Measurements from ENCODE around the gene FCHO2. TPM values are rescaled to one million over a fixed set of nuclear protein-coding genes. Genes with fewer than 3 reads are reported as not detected.

FCHO2 gene
- total RNA-seq, 1 experiment from 2014 or later, result 20.6 TPM

DNA sequence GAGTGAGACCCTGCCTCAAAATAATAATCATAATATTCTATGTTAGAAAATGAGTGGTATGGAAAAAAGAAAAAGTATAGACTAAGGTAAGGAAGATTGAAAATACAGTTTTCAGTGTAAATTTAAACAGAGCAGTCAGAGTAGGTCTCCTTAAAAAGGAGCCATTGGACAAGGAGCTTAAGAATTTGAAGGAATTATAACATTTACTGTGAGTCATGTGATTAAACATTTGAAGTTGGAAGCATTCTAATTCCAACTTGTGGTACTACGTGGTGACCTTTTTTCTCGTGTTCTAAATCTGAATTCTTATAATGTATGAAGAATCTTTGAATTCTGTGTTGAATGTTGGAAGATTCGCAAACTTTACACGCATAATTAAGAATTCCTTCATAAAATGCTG lies 125.3 kb downstream of the FCHO2 start:
- CTCF ChIA-PET, result no interaction called here
- no TSS peak for BruUV-seq (replicated peaks)
- POLR2A ChIA-PET, result no interaction called here
- Histone ChIP-seq H3K27me3 (replicated peaks; ENCODE audit: control insufficient read depth, insufficient read depth, low read length) (no peaks in the 10 kb centered on the region), H3K9me3 (no peaks in the 10 kb centered on the region), H3K4me1 (no peaks in the 10 kb centered on the region), H3K4me3 (ENCODE audit: low read depth, low read length) (no peak overlapping the region), H3K36me3 (ENCODE audit: control insufficient read depth, insufficient read depth, low read length) (0 out of 2 replicates have a peak, but pooled peaks cover 1% of the 10 kb centered on the region)
- Mint-ChIP-seq H3K27me3 (ENCODE audit: insufficient read depth, unreplicated experiment) (no peaks in the 10 kb centered on the region), H3K27ac (ENCODE audit: unreplicated experiment) (no peak overlapping the region), H3K4me1 (ENCODE audit: low read depth, unreplicated experiment) (no peaks in the 10 kb centered on the region), H3K9me3 (ENCODE audit: unreplicated experiment) (no peaks in the 10 kb centered on the region), H3K36me3 (ENCODE audit: insufficient read depth, unreplicated experiment) (peaks cover 14% of the 10 kb centered on the region), H3K4me3 (ENCODE audit: unreplicated experiment) (no peak overlapping the region)
- DNase-seq, result no peak
- TF ChIP-seq, protein P1, sequence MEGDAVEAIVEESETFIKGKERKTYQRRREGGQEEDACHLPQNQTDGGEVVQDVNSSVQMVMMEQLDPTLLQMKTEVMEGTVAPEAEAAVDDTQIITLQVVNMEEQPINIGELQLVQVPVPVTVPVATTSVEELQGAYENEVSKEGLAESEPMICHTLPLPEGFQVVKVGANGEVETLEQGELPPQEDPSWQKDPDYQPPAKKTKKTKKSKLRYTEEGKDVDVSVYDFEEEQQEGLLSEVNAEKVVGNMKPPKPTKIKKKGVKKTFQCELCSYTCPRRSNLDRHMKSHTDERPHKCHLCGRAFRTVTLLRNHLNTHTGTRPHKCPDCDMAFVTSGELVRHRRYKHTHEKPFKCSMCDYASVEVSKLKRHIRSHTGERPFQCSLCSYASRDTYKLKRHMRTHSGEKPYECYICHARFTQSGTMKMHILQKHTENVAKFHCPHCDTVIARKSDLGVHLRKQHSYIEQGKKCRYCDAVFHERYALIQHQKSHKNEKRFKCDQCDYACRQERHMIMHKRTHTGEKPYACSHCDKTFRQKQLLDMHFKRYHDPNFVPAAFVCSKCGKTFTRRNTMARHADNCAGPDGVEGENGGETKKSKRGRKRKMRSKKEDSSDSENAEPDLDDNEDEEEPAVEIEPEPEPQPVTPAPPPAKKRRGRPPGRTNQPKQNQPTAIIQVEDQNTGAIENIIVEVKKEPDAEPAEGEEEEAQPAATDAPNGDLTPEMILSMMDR (IDR thresholded peaks at IDR 0.05; ENCODE audit: insufficient read depth in 1 of 2, low read depth in 1 of 2, low read length in 1 of 2, severe bottlenecking in 1 of 2, unreplicated experiment in 1 of 2), result no peak
- intact Hi-C loops (cut with micrococcal nuclease; ENCODE audit: unreplicated experiment), result loop anchor here (5.0 kb wide), 2 partner anchors 124 to 136 kb away; partner anchors contain the start of gene FCHO2

DNA sequence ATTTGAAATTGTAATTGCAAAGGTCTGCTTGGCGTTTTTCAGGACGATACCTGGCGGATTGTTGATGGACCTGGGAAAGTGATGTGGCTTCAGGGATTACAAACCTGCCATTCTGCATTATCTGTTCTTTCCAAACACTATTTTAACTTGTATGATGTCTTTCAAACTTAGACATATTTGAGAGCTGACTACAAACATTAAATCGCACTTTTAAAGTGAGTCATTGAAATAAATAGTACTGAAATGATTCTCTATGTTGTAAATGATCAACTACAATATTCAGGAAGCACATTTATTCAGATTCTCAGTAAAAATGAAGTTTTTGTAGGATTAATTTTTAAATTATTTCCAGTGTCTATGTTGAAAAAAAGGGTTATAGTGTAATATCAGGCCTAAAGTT lies 132.2 kb downstream of the FCHO2 start:
- CTCF ChIA-PET, result no interaction called here
- POLR2A ChIA-PET, result interaction anchor here (0.7 kb wide), 1 partner anchor 134 kb away, joined by 3 read pairs; no protein-coding TSS in a partner anchor
- no TSS peak for BruUV-seq (replicated peaks)
- Histone ChIP-seq H3K9me3 (no peaks in the 10 kb centered on the region), H3K4me3 (ENCODE audit: low read depth, low read length) (no peak overlapping the region), H3K36me3 (ENCODE audit: control insufficient read depth, insufficient read depth, low read length) (no peaks in the 10 kb centered on the region), H3K27me3 (replicated peaks; ENCODE audit: control insufficient read depth, insufficient read depth, low read length) (no peaks in the 10 kb centered on the region), H3K4me1 (no peaks in the 10 kb centered on the region)
- TF ChIP-seq, protein P1 (IDR thresholded peaks at IDR 0.05; ENCODE audit: insufficient read depth in 1 of 2, low read depth in 1 of 2, low read length in 1 of 2, severe bottlenecking in 1 of 2, unreplicated experiment in 1 of 2), result no peak
- Mint-ChIP-seq H3K9me3 (ENCODE audit: unreplicated experiment) (no peaks in the 10 kb centered on the region), H3K27me3 (ENCODE audit: insufficient read depth, unreplicated experiment) (no peaks in the 10 kb centered on the region), H3K36me3 (ENCODE audit: insufficient read depth, unreplicated experiment) (peaks cover 7% of the 10 kb centered on the region), H3K4me3 (ENCODE audit: unreplicated experiment) (no peak overlapping the region), H3K27ac (ENCODE audit: unreplicated experiment) (no peak overlapping the region), H3K4me1 (ENCODE audit: low read depth, unreplicated experiment) (no peaks in the 10 kb centered on the region)
- intact Hi-C loops (cut with micrococcal nuclease; ENCODE audit: unreplicated experiment), result no loop called here
- DNase-seq, result no peak

DNA sequence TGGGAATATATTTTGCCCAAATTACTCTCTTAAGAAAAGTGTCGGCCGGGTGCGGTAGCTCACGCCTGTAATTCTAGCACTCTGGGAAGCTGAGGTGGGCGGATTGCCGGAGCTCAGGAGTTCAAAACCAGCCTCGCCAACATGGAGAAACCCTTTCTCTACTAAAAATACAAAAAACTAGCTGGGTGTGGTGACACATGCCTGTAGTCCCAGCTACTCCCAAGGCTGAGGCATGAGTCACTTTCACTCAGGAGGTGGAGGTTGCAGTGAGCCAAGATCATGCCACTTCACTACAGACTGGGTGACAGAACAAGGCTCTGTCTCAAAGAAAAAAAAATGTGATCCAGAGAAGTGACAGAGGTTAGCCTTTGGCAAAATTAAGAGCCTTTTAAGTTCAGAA lies 138.1 kb downstream of the FCHO2 start:
- no TSS peak for BruUV-seq (replicated peaks)
- POLR2A ChIA-PET, result no interaction called here

More for the DNA sequence above, 138.1 kb downstream of the FCHO2 start:
- Histone ChIP-seq H3K9me3 (no peaks in the 10 kb centered on the region), H3K36me3 (ENCODE audit: control insufficient read depth, insufficient read depth, low read length) (no peaks in the 10 kb centered on the region), H3K27me3 (replicated peaks; ENCODE audit: control insufficient read depth, insufficient read depth, low read length) (no peaks in the 10 kb centered on the region), H3K4me3 (ENCODE audit: low read depth, low read length) (no peak overlapping the region), H3K4me1 (peaks cover 10% of the 10 kb centered on the region)
- no peaks in the 10 kb centered on the region for H3K9me3 Mint-ChIP-seq (ENCODE audit: unreplicated experiment)
- DNase-seq, result no peak
- no peak overlapping the region for H3K4me3 Mint-ChIP-seq (ENCODE audit: unreplicated experiment)
- CTCF ChIA-PET, result no interaction called here
- no peaks in the 10 kb centered on the region for H3K27me3 Mint-ChIP-seq (ENCODE audit: insufficient read depth, unreplicated experiment)
- H3K27ac Mint-ChIP-seq (ENCODE audit: unreplicated experiment), result no peak overlapping the region
- no peaks in the 10 kb centered on the region for H3K36me3 Mint-ChIP-seq (ENCODE audit: insufficient read depth, unreplicated experiment)
- TF ChIP-seq, protein P1 (IDR thresholded peaks at IDR 0.05; ENCODE audit: insufficient read depth in 1 of 2, low read depth in 1 of 2, low read length in 1 of 2, severe bottlenecking in 1 of 2, unreplicated experiment in 1 of 2), result no peak
- H3K4me1 Mint-ChIP-seq (ENCODE audit: low read depth, unreplicated experiment), result peaks cover 15% of the 10 kb centered on the region
- intact Hi-C loops (cut with micrococcal nuclease; ENCODE audit: unreplicated experiment), result no loop called here
